8988T (cell line): ENCODE results near the gene ZNF454.

Source experiments
- DNase-seq: peaks from one replicate; pipeline ENCODE4 v3.0.0; 2011

The ZNF454 gene

GRCh38 chr5:178940569-178941360, at the start of gene ZNF454:
ZNF454 (plus strand) TSS chr5:178941198; CDS start chr5:178942792, 1,594 bp downstream.
- DNase-seq = peak; percentile 60

GRCh38 chr5:178895615-178896571, 45.1 kb upstream of the ZNF454 start, which contains the start of gene ZFP2:
ZFP2 (plus strand) TSS chr5:178895913; CDS start chr5:178931314, 35,401 bp downstream.
- DNase-seq = peak; percentile 43

- DNase-seq = no peak
Observed at GRCh38 chr5:178899289-178899688, 41.7 kb upstream of the ZNF454 start.

- no peak for DNase-seq
Observed at GRCh38 chr5:178902849-178903248, 38.1 kb upstream of the ZNF454 start.

- DNase-seq = no peak
Observed at GRCh38 chr5:178931846-178932760, 8.9 kb upstream of the ZNF454 start.

GRCh38 chr5:178941361-178941760, 363 bp downstream of the ZNF454 start:
- DNase-seq = no peak

- DNase-seq = no peak
Observed at GRCh38 chr5:178965465-178966055, 24.6 kb downstream of the ZNF454 start.

- DNase-seq = no peak
Observed at GRCh38 chr5:178981381-178981780, 40.4 kb downstream of the ZNF454 start.

GRCh38 chr5:178982941-178983340, 41.9 kb downstream of the ZNF454 start:
- DNase-seq = no peak

- DNase-seq = no peak
Observed at GRCh38 chr5:178983728-178984127, 42.7 kb downstream of the ZNF454 start.

GRCh38 chr5:178984145-178985072, 43.4 kb downstream of the ZNF454 start:
- no peak for DNase-seq

- no peak for DNase-seq
Observed at GRCh38 chr5:178986326-178986960, 45.4 kb downstream of the ZNF454 start.

GRCh38 chr5:178988436-178989220, 47.6 kb downstream of the ZNF454 start:
- DNase-seq = no peak

GRCh38 chr5:178989311-178989710, 48.3 kb downstream of the ZNF454 start:
- DNase-seq = no peak

GRCh38 chr5:178990491-178990890, 49.5 kb downstream of the ZNF454 start:
- no peak for DNase-seq

- DNase-seq = no peak
Observed at GRCh38 chr5:178991190-178992145, 50.5 kb downstream of the ZNF454 start.

GRCh38 chr5:178992291-178992895, 51.4 kb downstream of the ZNF454 start:
- DNase-seq = no peak

GRCh38 chr5:178993236-178993765, 52.3 kb downstream of the ZNF454 start:
- DNase-seq = no peak
